HepG2 (cell line): ENCODE data around the gene ABI2. TPM values are rescaled to one million over a fixed set of nuclear protein-coding genes. Genes with fewer than 3 reads are reported as not detected.

Experiments used
- HHEX ChIP-seq: IDR thresholded peaks from 2 replicates; pipeline ENCODE4 v1.6.1; 2016; ENCODE audit warnings: control low read depth
- JARID2 ChIP-seq: sonication (generic); formaldehyde crosslinking; IDR thresholded peaks from 2 replicates; pipeline ENCODE4 v1.8.1; 2023; ENCODE audit warnings: missing genetic modification reagents, inconsistent platforms; ENCODE audit not compliant: insufficient replicate concordance
- KLF11 ChIP-seq: IDR thresholded peaks from 2 replicates; pipeline ENCODE4 v1.6.1; 2016; ENCODE audit warnings: missing compliant biosample characterization
- MEIS1 ChIP-seq: sonication (generic); formaldehyde crosslinking; IDR thresholded peaks from 2 replicates; pipeline ENCODE4 v1.9.0; 2021; ENCODE audit warnings: mild to moderate bottlenecking, missing genetic modification reagents, moderate library complexity, borderline replicate concordance
- RERE ChIP-seq: IDR thresholded peaks from 2 replicates; pipeline ENCODE4 v1.6.1; 2016; ENCODE audit warnings: low read depth, missing genetic modification reagents, missing compliant biosample characterization
- ZNF44 ChIP-seq: sonication (generic); formaldehyde crosslinking; IDR thresholded peaks from 2 replicates; pipeline ENCODE4 v1.5.1; 2020; ENCODE audit warnings: mild to moderate bottlenecking, missing genetic modification reagents
- ZNF609 ChIP-seq: sonication (generic); formaldehyde crosslinking; IDR thresholded peaks from 2 replicates; pipeline ENCODE4 v1.4.0; 2020; ENCODE audit warnings: mild to moderate bottlenecking, missing genetic modification reagents, borderline replicate concordance
- polyA plus RNA-seq, 8 experiments: library from polyadenylated mRNA; depleted of rRNA in 3 of 8; stranded (reverse) in 7 of 8; unstranded in 1 of 8; fragments of >200 nt; fragmentation: Illumina TruSeq in 4 of 8; extraction: Trizol in 4 of 8; gene quantifications; 2 replicates each; pipeline versions ENCODE4 v1.2.1 to v1.2.3, GENCODE V29; 2011 to 2016; ENCODE audit warnings: low read depth in 4 of 8, missing spikeins in 1 of 8, mixed read lengths in 1 of 8; ENCODE audit not compliant: insufficient read depth in 1 of 8
- total RNA-seq, 5 experiments: library from RNA; depleted of rRNA; stranded (reverse); fragments of >200 nt; fragmentation: Illumina TruSeq; extraction: Trizol; gene quantifications; 2 replicates each; pipeline ENCODE4 v1.2.3, GENCODE V29; 2016; ENCODE audit warnings: low read depth in 1 of 5

The ABI2 gene
- total and polyA plus RNA-seq, 2 of the 13 experiments (the other 11 are each of a cell fraction or from before 2014, with no cell fraction given) = 28.4 to 32.4 TPM

GRCh38 chr2:203450561-203450960, 122.4 kb downstream of the ABI2 start (continued):
- TF ChIP-seq RERE (CRISPR knock-in tag) (no peak), ZNF609 (no peak), KLF11 (CRISPR knock-in tag) (no peak), ZNF44 (CRISPR knock-in tag) (no peak), HHEX (CRISPR knock-in tag) (no peak), MEIS1 (CRISPR knock-in tag) (no peak), JARID2 (CRISPR knock-in tag) (no peak)
